Large intestine (tissue), 3 donors: ENCODE measurements around the gene METTL22. TPM values are rescaled to one million over a fixed set of nuclear protein-coding genes. Genes with fewer than 3 reads are reported as not detected.
A peak's percentile ranks its signal among the peaks of the same experiment; 100 is the strongest.

ENCODE experiments used
- DNase-seq, 2 donors: peaks; one replicate each; pipeline versions ENCODE4 v3.0.0 to v3.0.0-alpha.2; 2013
- H3K27ac ChIP-seq: one replicate; pipeline ENCODE4 v1.5.1; 2013; ENCODE audit warnings: low read length
- H3K27me3 ChIP-seq: 2 replicates; pipeline ENCODE4 v1.6.1; 2013; ENCODE audit warnings: low read length; ENCODE audit not compliant: control insufficient read depth, insufficient read depth
- H3K36me3 ChIP-seq: 2 replicates; pipeline ENCODE4 v1.6.1; 2013; ENCODE audit warnings: low read length; ENCODE audit not compliant: control insufficient read depth, insufficient read depth
- H3K4me1 ChIP-seq: one replicate; pipeline ENCODE4 v1.6.1; 2013; ENCODE audit warnings: low read length; ENCODE audit not compliant: control insufficient read depth, insufficient read depth
- H3K4me3 ChIP-seq: one replicate; pipeline ENCODE4 v1.5.1; 2013; ENCODE audit warnings: low read length
- H3K9me3 ChIP-seq: one replicate; pipeline ENCODE4 v1.6.1; 2013; ENCODE audit warnings: mild to moderate bottlenecking, low read depth, low read length, moderate library complexity; ENCODE audit not compliant: control insufficient read depth
- WGBS: methylation state at CpG from one replicate; pipeline ENCODE4 v1.1.5; 2013; ENCODE audit warnings: low lambda C conversion rate; ENCODE audit not compliant: insufficient coverage; 5-methylcytosine and 5-hydroxymethylcytosine counted together
- polyA plus RNA-seq: library from polyadenylated mRNA; unstranded; fragments of 120-200 nt; gene quantifications from one replicate; pipeline ENCODE4 v1.2.1, GENCODE V29; 2013

Gene METTL22
- polyA plus RNA-seq, 1 donor = 17.2 TPM

DNA sequence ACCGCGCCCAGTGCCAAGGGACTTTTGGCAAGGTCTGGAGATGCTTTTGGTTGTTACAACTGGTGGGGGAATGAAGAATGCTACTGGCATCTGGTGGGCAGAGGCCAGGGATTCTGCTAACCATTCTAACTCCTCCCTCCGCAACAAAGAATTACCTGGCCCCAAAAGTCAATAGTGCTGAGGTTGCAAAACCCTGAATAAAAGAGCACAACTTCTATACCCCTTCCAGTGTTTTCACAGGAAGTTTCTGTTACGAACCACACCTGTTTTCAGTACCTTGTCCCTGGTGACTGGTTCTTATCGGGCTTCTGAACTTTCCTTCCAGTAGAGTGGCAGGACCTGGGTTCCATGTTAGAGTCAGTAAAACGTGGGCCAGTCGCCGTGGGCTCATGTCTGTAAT lies 70.2 kb downstream of the METTL22 start:
- H3K9me3 ChIP-seq = peaks cover 13% of the 10 kb centered on the region
- no CpG with 5 or more reads among the region's 8 CpGs for WGBS
- no peaks in the 10 kb centered on the region for H3K27me3 ChIP-seq
- H3K36me3 ChIP-seq = no peaks in the 10 kb centered on the region
- no peak overlapping the region for H3K4me3 ChIP-seq
- no peak for DNase-seq
- no peaks in the 10 kb centered on the region for H3K4me1 ChIP-seq
- H3K27ac ChIP-seq = no peak overlapping the region

DNA sequence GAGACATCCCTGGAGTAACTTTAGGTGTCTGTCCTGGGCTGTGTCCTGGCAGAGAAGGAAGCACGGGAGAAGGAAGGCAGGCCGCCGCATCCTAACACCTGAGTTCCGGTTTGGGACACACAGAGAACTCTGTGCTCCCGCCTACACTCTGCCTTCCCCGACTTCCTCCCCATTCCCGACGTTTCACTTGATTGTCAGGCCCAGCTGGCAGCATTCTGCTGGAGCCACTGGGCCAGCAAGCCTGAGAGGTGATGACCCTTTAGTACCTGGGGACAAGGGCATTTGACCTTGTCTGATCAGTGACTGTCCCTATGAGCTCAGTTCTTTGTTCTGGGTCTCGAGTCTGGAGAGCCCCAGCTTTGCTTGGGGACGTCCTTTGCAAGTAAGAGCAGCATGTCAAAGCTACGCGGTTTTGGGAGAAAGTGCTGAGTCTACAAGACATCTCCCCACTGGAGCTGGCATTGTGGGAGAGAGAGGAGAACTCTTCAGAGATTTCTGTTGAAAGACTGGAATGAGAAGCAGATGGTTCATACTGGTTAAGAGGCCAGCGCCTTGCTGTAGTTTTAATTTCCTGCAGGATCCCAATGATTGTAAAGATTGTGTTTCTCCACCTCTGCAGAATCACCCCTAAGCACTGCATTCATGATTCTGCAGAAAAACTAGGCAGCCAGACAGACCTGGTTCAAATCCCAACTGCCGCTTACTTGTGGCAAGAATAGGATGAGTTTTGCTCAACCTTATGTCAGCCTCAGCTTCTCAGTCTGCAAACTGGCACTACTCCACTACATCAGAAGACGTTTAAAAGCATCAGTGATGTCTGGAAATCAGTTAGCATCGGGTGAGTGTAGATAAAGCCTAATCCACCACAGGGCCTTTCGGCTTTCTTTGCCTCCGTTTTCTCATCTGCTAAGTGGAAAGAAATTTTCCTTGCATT lies 73.6 kb downstream of the METTL22 start:
- no peak for DNase-seq
- 100% methylated on average over 1 of the region's 18 CpGs for WGBS
- Histone ChIP-seq H3K36me3 (no peaks in the 10 kb centered on the region), H3K9me3 (peaks cover 7% of the 10 kb centered on the region), H3K4me3 (no peak overlapping the region), H3K27ac (no peak overlapping the region), H3K4me1 (no peaks in the 10 kb centered on the region), H3K27me3 (no peaks in the 10 kb centered on the region)

DNA sequence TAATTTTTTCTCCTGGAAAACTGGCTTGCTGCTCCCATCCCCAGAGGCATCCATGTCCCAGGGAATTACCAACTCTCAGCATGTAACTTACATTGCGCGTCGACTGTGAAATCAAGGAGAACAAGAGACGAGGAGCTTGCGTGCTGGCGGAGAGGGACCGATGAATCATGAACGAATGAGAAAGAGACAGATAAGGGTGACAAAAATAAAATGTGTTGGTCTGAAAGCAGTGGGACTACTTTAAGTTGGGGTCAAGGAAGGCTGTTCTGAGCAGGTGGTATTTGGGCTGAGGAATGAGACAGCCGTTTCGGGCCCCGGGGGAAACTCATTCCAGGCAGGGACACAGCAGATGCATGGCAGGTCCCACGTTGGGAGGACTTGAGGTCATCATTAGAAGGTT lies 75.4 kb downstream of the METTL22 start:
- Histone ChIP-seq H3K4me3 (no peak overlapping the region), H3K9me3 (peaks cover 5% of the 10 kb centered on the region), H3K4me1 (peaks cover 3% of the 10 kb centered on the region), H3K27ac (no peak overlapping the region), H3K27me3 (no peaks in the 10 kb centered on the region), H3K36me3 (no peaks in the 10 kb centered on the region)
- WGBS = 62% methylated on average over 3 of the region's 12 CpGs
- no peak for DNase-seq

DNA sequence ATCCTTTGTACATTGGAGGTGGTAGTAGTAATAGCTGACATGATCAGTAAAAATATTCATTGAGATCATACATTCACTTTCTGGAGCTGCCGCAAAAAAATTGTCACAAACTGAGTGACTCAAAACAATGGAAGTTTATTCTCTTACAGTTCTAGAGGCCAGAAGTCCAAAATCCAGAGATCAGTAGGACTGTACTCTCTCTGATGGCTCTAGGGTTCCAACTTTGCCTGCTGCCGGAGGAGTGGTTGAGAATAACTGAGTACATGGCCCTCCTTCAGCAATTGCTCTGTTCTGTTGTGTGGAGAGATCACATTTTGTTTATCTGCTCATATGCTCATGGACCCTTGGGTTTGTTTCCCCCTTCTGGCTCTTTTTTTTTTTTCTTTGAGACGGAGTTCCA lies 76.5 kb downstream of the METTL22 start:
- peak in 1 of 2 donors; percentile 76 for DNase-seq
- 0% methylated on average over 1 of the region's 3 CpGs for WGBS
- H3K9me3 ChIP-seq = no peaks in the 10 kb centered on the region
- no peak overlapping the region for H3K4me3 ChIP-seq
- H3K36me3 ChIP-seq = no peaks in the 10 kb centered on the region
- no peak overlapping the region for H3K27ac ChIP-seq
- no peaks in the 10 kb centered on the region for H3K27me3 ChIP-seq
- H3K4me1 ChIP-seq = peaks cover 3% of the 10 kb centered on the region

Other genes with a start within 250 kb of the METTL22 start
- 0.49 TPM for gene TMEM114, start 31.2 kb upstream of the METTL22 start, polyA plus RNA-seq
- gene ABAT, start 52.9 kb downstream of the METTL22 start, polyA plus RNA-seq = 55.7 TPM
- gene TMEM186, start 175.9 kb downstream of the METTL22 start, polyA plus RNA-seq = 19.4 TPM
- gene PMM2, start 176.1 kb downstream of the METTL22 start, polyA plus RNA-seq = 40.3 TPM
- gene CARHSP1, start 247.3 kb downstream of the METTL22 start, polyA plus RNA-seq = 81.0 TPM